ENCODE data around the gene PSEN2.

- no peak for TF ChIP-seq CTCF (IDR thresholded peaks at IDR 0.05; ENCODE audit: low read length)
- no peak for TF ChIP-seq EZH2 (IDR thresholded peaks at IDR 0.05; ENCODE audit: borderline replicate concordance, low read length)
Observed at GRCh38 chr1:226827458-226827857, 43.0 kb upstream of the PSEN2 start.
